Measurements from ENCODE around the gene ATXN2.

GRCh38 chr12:111462210-111462769, 136.8 kb downstream of the ATXN2 start:
- TF ChIP-seq CTCF (IDR thresholded peaks at IDR 0.05) (no peak), POLR2A (IDR thresholded peaks at IDR 0.05) (no peak), POLR2AphosphoS5 (IDR thresholded peaks at IDR 0.05) (no peak)

Data from breast epithelium (tissue), 3 donors.